ENCODE measurements around the gene SCN4A. TPM values are rescaled to one million over a fixed set of nuclear protein-coding genes. Genes with fewer than 3 reads are reported as not detected.

The SCN4A gene
- total and polyA plus RNA-seq, 2 of the 13 experiments (the other 11 are each of a cell fraction or from before 2014, with no cell fraction given), result 0.02 to 0.03 TPM

GRCh38 chr17:63998050-63998720 is 25.5 kb upstream of the SCN4A start, which contains the start of gene PRR29 (continued):
- no peak for TF ChIP-seq GPBP1L1 (CRISPR knock-in tag; IDR thresholded peaks at IDR 0.05)
- peak; percentile 54; the same call in 1 of the 2 replicates for TF ChIP-seq BORCS8-MEF2B (CRISPR knock-in tag; IDR thresholded peaks at IDR 0.05)
- TF ChIP-seq NR2F6 (IDR thresholded peaks at IDR 0.05), result no peak
- peak; percentile 34; the same call in 1 of the 2 replicates for TF ChIP-seq NR2F6 (CRISPR knock-in tag; IDR thresholded peaks at IDR 0.05)
- TF ChIP-seq GATAD1 (CRISPR knock-in tag; IDR thresholded peaks at IDR 0.05), result no peak
- no peak for TF ChIP-seq GFI1 (CRISPR knock-in tag; IDR thresholded peaks at IDR 0.05; ENCODE audit: borderline replicate concordance)
- TF ChIP-seq ZSCAN5A (CRISPR knock-in tag; IDR thresholded peaks at IDR 0.05; ENCODE audit: borderline replicate concordance), result no peak
- TF ChIP-seq CERS6 (CRISPR knock-in tag; IDR thresholded peaks at IDR 0.05), result no peak
- no peak for TF ChIP-seq ZNF280D (CRISPR knock-in tag; IDR thresholded peaks at IDR 0.05)
- no peak for TF ChIP-seq SNAPC4 (CRISPR knock-in tag; IDR thresholded peaks at IDR 0.05)
- no peak for TF ChIP-seq TIGD3 (CRISPR knock-in tag; IDR thresholded peaks at IDR 0.05; ENCODE audit: borderline replicate concordance)
- TF ChIP-seq ZNF713 (CRISPR knock-in tag; IDR thresholded peaks at IDR 0.05), result no peak
- TF ChIP-seq ZNF12 (CRISPR knock-in tag; IDR thresholded peaks at IDR 0.05), result no peak
- no peak for TF ChIP-seq TOPORS (CRISPR knock-in tag; IDR thresholded peaks at IDR 0.05)
- TF ChIP-seq NFIC (IDR thresholded peaks at IDR 0.05; ENCODE audit: low read length), result no peak
- TF ChIP-seq ATRX (CRISPR knock-in tag; IDR thresholded peaks at IDR 0.05; ENCODE audit: borderline replicate concordance), result no peak

All from HepG2 (cell line).